Ecto neural progenitor cell (in vitro differentiated cells): Measurements from ENCODE around the gene IPO11.
"Not testable (repeated sequence)": the region's sequence is repeated elsewhere in the genome, so short reads cannot be mapped to it uniquely, and the experiment has no call there.

ENCODE experiments used
- DNase-seq: peaks from one replicate; pipeline ENCODE4 v3.0.0-alpha.2; 2018; ENCODE audit warnings: low spot score

IPO11 gene

GRCh38 chr5:62450259-62450658 lies 37.7 kb downstream of the IPO11 start:
- no peak for DNase-seq

- DNase-seq = no peak
These were observed 44.5 kb downstream of the IPO11 start for GRCh38 chr5:62457071-62457470.

- DNase-seq = no peak
These were observed 48.0 kb downstream of the IPO11 start for GRCh38 chr5:62460578-62460983.

- DNase-seq = no peak
These were observed 49.0 kb downstream of the IPO11 start for GRCh38 chr5:62461561-62461960.

- DNase-seq = no peak
These were observed 53.7 kb downstream of the IPO11 start for GRCh38 chr5:62465985-62466925.

- no peak for DNase-seq
These were observed 60.6 kb downstream of the IPO11 start for GRCh38 chr5:62473209-62473608.

- no peak for DNase-seq
These were observed 62.5 kb downstream of the IPO11 start for GRCh38 chr5:62475072-62475471.

GRCh38 chr5:62477801-62478200 lies 65.2 kb downstream of the IPO11 start:
- DNase-seq = no peak

- DNase-seq = no peak
These were observed 71.0 kb downstream of the IPO11 start for GRCh38 chr5:62483556-62483955.

- DNase-seq = no peak
These were observed 74.1 kb downstream of the IPO11 start for GRCh38 chr5:62486672-62487071.

- no peak for DNase-seq
These were observed 76.0 kb downstream of the IPO11 start for GRCh38 chr5:62488531-62488930.

GRCh38 chr5:62489471-62489870 lies 76.9 kb downstream of the IPO11 start:
- DNase-seq = no peak

GRCh38 chr5:62494772-62495171 lies 82.2 kb downstream of the IPO11 start:
- no peak for DNase-seq

GRCh38 chr5:62496876-62497275 lies 84.3 kb downstream of the IPO11 start:
- no peak for DNase-seq

- no peak for DNase-seq
These were observed 86.4 kb downstream of the IPO11 start for GRCh38 chr5:62498961-62499360.

GRCh38 chr5:62499756-62500155 lies 87.2 kb downstream of the IPO11 start:
- DNase-seq = no peak

GRCh38 chr5:62502456-62503101 lies 90.0 kb downstream of the IPO11 start:
- no peak for DNase-seq

- no peak for DNase-seq
These were observed 91.6 kb downstream of the IPO11 start for GRCh38 chr5:62504129-62504528.

GRCh38 chr5:62506659-62507460 lies 94.3 kb downstream of the IPO11 start:
- no peak for DNase-seq

GRCh38 chr5:62508760-62509159 lies 96.2 kb downstream of the IPO11 start:
- DNase-seq = not testable (repeated sequence)

- DNase-seq = no peak
These were observed 97.2 kb downstream of the IPO11 start for GRCh38 chr5:62509806-62510205.

- DNase-seq = not testable (repeated sequence)
These were observed 100.5 kb downstream of the IPO11 start for GRCh38 chr5:62513085-62513484.
